Measurements from ENCODE around the gene CORIN.
A peak's percentile ranks its signal among the peaks of the same experiment; 100 is the strongest.
"Not testable (repeated sequence)": the region's sequence is repeated elsewhere in the genome, so short reads cannot be mapped to it uniquely, and the experiment has no call there.

The CORIN gene

DNA sequence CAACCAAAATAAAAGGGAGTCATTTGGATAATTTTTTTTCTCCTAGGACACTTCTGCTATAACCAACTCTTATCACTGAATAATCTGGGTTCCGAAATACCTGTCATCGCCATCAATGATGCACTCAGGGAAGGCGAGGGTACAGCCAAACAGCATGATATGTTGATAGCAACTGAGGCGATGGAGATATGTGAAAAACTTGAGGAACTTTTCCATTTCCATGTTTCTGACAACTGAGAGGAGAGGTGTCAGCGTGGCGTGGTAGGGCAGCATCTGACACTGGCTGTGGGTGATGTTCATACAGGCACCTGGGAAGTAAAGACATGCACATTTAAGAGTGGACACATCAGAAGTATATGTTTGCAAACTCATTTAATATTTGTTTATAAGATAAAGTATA lies 74.6 kb downstream of the CORIN start:
- FAIRE-seq: no peak

DNA sequence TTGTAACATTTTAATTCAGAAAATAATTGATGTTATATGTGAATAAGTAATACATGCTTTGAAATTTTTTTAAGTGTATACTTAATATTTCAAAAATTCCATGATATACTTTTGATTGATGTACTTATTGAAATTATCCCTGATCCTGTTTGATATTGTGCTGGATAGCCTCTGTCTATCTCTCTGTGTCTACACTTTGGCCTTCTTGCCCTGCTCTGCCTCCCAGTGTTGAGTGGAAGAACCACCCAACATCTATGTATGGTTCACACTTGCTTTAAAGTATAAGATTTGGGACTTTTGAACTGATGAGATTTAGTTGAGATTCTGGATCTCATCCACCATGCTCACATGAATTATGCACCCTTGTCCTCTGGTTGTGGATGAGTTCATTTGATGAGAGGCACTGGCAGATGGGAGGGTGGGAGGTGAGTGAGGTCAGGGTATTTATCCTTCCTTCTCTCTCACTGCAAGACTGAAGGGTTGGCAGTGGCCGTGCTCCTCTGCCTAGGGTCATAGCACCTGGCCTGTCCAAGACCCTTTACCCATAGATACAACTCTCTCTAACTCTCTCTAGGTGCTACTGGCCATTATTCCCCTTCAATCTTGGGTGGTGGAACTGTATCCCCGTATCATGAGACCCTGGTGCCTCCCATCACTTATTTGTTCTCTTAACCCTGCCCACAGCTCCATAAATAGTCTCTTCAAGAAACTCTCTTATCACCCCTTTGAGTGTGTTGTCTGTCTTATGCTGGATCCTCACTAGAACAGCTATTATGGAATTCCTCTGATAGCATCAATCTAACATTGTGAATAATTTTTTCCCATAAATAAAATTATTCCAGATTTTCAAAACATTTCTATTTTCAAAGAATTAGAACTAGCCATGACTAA lies 75.2 kb downstream of the CORIN start:
- FAIRE-seq: no peak

DNA sequence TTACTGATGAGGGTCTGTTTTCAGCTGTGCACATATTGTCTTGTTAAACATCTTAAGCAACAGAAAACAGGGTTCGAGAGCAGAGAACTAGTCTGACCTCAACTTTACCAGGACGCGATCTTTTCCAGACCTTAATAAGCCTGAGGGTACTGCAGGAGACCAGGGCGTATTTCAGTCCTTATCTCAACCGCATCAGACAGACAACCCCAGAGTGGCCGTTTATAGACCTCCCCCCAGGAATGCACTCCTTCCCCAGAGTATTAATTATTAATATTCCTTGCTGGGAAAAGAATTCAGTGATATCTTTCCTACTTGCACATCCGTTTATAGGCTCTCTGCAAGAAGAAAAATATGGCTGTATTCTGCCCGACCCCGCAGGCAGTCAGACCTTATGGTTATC lies 84.6 kb downstream of the CORIN start:
- not testable (repeated sequence) for FAIRE-seq

DNA sequence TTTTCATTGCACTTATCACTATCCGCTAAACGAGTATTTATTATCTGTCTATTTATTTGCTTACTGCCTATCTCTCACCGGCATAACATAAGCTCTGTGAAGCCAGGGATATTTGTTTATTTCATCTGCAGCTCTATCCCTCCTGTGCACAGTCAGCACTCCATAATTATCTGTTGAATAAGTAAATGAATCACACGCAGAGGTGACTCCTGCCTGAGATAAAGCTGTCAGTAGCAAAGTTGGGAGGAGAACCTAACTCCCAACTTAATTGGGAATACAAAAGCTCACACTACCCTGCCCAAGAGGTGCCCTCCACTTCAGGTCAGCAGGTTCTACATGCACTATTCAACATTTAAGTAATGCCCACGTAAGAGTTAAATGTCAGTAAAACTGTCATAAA lies 85.7 kb downstream of the CORIN start:
- no peak for FAIRE-seq

DNA sequence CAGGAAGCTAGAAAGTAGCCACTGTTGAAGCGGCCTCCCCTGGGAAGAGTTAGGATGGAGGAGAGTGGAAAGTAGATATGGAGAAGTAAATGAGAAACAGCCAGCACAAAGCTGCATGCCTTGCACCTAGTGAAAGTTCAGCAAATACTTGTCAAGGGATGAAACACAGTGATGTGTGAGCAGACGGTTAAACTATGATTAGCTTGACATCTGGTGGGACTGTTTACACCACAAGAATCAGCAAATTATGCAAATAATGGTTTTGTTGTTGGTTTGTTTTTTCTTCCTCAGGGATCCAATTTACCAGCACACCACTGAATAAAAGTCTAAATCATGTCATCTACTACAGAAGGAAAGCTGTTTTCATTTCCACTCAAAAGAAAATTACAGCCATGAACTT lies 87.1 kb downstream of the CORIN start:
- FAIRE-seq: no peak

DNA sequence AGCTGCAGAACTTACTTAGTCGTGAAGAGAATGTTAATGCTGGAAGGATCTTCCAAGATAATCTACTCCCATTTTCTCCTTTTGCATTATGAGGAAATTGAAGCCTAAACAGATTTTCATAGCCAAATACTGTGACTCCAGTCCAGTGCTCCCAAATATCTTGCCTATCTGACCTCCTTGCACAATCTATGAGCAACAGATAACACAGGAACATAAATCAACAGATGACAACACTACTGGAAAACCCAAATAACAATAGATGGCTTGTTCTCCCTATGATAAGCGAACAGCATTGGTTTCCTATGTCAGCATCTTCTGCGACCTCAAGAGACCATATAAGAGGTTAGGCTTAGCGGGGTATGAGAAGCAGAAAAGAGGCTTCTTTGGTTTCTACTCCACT lies 88.0 kb downstream of the CORIN start:
- no peak for FAIRE-seq

GRCh38 chr4:47749060-47749459 lies 88.8 kb downstream of the CORIN start:
- no peak for FAIRE-seq

DNA sequence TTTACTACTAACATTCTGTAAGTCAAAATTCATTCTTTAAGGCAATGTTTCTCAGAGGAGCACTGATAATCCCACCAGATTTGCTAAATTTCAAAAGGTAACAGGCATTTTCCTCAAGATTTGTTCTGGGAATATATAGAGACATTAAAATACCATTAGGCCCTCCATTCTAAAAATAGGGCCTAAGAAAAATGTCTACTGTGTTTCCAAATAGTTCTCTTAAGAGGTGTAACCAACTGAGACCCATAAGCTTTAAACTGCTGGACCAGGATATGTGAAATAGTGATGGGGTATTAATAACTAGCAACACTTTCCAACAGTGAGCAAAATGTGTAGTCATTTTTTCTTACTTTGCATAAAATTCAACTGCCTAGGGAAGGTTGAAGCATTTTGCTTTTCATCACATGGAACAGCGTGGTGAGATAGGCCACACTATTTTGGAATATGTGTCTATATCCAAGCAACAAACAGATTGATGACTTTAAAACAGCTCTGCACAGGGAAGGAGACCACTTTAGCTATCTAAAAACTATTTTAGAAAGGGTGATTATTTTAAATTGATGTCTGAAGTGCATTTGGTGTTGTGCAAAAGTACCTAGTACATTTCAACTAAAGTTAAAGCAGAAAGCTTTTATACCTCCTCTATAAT lies 89.9 kb downstream of the CORIN start:
- no peak for FAIRE-seq

- no peak for FAIRE-seq
These were observed 90.7 kb downstream of the CORIN start for GRCh38 chr4:47747211-47747610.

DNA sequence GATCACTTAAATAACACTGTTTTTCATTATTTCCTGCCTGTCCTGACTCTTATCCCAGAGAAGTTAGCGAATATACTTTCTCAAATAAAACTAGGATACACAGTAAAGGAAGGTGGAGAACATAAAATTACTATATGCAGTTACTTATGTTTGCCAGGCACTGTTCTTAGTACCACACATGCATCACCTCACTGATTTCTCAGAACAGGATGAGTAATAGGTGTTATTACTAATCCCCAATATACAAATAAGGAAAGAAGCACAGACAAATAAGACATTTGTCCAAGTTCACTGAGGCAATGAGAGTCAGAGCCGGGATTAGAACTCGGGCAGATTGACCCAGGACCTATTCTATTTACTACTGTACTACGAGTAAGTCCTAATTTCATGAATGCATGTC lies 91.7 kb downstream of the CORIN start:
- FAIRE-seq: no peak

DNA sequence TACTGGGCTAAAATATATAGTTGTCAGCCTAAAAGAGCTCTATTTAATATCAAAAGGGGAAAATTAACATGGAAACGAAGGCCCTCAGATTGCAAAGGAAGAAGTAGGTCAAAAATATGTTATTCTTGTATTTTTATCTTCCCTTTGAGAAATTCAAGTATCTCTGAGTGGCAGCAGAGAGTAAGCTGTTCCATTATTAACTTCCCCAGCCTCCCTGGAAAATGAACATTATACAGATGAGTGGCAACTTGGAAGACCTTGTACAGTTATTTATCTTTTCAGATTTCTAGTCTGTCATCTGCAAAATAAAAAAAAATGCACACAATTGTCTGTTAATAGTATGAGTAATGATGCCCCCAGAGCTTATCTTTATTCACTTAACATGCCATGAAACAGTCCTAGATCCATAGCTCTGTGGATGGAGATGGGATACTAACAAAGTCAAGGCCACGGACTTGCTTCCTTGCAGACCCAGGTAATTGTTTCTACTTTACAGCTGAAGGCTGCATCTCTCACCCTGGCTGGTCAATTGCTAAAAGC lies 93.0 kb downstream of the CORIN start:
- FAIRE-seq: no peak

DNA sequence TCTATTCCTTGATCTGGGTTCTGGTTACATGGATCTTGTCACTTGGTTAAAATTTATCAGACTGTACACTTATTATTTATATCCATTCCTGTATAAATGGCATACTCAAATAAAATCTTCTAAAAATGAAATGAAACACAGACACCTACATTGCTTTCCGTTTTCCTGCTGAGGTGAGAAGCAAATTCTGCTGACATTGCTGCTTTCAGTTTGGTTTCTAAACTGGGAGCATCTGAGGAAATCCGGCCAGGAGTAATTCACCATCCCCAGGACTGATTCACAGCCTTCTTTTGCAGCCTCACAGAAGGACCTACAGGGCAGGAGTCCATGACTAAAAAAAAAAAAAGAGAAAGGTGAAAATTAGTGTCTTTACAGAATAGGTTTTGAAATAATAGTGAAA lies 93.6 kb downstream of the CORIN start:
- FAIRE-seq: no peak

GRCh38 chr4:47741200-47741599 lies 96.7 kb downstream of the CORIN start:
- FAIRE-seq: peak; percentile 43

DNA sequence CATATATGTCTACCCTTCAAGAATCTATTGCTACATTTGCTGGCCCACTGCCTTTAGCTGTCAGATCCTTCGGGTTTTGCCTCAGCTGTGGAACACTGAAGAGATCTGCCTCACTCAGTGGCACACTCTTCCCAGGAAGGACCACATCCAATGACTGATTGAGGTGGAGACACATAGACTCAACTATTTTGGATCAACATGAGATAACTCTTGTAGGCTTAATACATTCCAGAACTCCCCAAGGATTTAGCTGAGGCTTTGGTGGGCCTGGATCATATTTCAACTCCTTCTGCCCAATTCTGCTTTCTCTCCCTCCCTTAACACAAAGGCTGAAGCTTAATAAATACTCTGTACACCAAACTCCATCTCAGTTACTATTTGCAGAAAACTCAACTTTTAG lies 100.5 kb downstream of the CORIN start:
- no peak for FAIRE-seq

DNA sequence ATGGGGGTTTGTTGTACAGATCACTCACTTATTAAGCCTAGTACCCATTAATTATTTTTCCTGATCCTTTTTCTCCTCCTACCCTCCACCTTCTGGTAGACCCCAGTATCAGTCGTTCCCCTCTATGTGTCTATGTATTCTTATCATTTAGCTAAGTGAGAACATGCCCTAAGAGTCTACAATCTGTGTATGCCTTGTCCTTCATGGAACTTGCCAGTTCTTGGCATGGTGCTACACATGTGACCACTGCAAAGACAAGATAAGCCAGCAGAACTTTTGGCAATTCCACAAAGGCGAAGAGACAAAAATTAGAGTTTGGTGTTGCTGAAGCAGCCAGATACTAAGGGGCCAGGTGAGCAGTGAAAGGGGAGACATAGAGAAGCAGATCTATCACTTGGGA lies 101.3 kb downstream of the CORIN start:
- FAIRE-seq: no peak

- FAIRE-seq: no peak
These were observed 101.7 kb downstream of the CORIN start for GRCh38 chr4:47736146-47736545.

DNA sequence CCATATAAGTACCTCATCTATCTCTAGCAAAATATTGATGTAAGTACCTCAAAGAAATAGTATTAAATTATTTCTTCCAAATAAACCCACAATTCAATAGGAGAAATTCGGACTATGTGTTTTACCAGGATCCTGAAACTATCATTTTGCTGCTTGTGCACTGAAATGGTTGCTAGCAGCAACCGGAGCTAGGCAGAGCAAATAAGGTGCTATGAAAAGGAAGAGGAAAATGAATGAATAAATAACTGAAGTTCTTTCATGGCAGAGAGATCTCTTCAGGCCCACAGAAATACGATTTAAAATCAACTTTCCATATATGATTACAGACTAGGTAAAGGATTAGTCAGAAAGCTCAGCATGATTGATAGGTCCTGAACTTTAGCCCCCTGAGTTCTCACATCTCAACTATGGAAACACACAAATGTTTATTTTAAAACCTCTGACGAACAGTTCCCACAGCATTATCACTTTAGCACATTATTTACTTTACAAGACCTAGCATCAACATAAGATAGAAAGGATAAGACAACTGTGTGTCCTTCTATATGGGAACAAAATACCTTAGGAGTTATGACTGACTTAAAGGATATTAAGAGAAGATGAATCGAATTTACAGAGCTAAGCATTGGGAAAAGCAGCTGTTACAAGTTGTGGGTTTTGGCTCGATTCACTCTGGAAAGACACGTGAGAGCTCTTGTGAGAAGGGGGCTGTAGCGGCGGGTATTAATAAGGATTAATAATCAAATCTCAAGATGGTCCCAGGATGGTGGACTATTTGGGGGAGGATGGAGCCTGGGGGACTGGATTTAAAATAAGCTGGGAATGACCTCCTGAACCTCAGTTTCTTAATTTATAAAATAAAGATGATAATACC lies 104.3 kb downstream of the CORIN start:
- no peak for FAIRE-seq

- FAIRE-seq: no peak
These were observed 106.7 kb downstream of the CORIN start for GRCh38 chr4:47731182-47731581.

DNA sequence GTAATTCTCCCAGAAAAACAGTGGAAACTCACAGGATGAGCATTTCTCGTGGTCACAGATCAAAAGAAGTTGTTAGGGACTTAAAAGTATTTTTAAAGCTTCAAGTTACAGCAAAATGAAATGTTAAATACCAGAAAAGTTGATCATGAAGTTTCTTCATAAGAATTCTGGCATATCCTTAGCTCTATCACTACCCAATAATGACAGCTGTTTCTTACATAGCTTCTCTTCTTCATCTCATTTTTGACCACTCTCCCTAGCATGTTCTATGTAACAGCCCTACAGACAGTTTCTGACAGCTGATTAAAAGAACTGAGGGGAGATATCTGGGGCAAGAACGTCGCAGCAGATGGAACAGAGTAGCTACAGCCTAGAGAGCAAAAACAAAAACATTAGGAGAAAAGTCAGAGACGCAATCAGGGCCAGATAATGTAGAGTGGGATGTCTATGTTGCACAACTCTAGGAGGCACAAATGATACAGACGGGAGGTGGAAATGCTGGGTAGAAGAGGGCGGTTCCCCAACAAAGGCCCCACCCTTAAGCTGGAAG lies 108.7 kb downstream of the CORIN start:
- no peak for FAIRE-seq

- no peak for FAIRE-seq
These were observed 115.8 kb downstream of the CORIN start for GRCh38 chr4:47721892-47722575.

GRCh38 chr4:47721485-47721884 lies 116.4 kb downstream of the CORIN start:
- no peak for FAIRE-seq

DNA sequence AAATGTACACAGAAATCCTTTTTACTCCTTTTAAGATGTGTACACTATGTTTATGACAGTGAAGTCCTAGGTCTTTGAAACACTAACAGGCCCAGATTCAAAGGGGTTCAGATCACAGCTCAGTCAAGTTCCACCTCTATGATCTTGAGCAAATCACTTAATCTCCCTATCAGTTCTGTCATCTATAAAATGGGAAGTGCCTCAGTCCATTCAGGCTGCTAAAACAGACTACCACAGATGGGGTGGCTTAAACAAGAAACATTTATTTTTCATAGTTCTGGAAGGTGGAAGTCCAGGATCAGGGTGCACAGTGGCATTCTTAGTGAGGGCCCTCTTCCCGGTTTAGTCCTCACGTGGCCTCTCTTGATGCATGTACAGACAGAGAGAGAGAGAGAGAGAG lies 117.1 kb downstream of the CORIN start:
- no peak for FAIRE-seq
